Activated CD4-positive, CD25-positive, alpha-beta regulatory T cell treated with anti-CD3 and anti-CD28 coated beads, Interleukin-2, amount 50 U/mL, for 72 hours (primary cell): ENCODE results near the gene R3HDM4.

Source experiments
- DNase-seq: peaks from one replicate; pipeline ENCODE4 v3.0.0; 2021

Gene R3HDM4

GRCh38 chr19:947090-947706 is 34.2 kb upstream of the R3HDM4 start:
- DNase-seq, result no peak

- DNase-seq, result no peak
Observed at GRCh38 chr19:945401-946252, 32.6 kb upstream of the R3HDM4 start.

- DNase-seq, result no peak
Observed at GRCh38 chr19:944663-945241, 31.7 kb upstream of the R3HDM4 start.

- no peak for DNase-seq
Observed at GRCh38 chr19:944171-944567, 31.1 kb upstream of the R3HDM4 start.

GRCh38 chr19:943551-944170 is 30.6 kb upstream of the R3HDM4 start:
- DNase-seq, result no peak

- DNase-seq, result no peak
Observed at GRCh38 chr19:942133-942645, 29.2 kb upstream of the R3HDM4 start.

GRCh38 chr19:941292-942132 is 28.5 kb upstream of the R3HDM4 start:
- DNase-seq, result no peak

GRCh38 chr19:940591-941291 is 27.7 kb upstream of the R3HDM4 start:
- DNase-seq, result peak; percentile 72

GRCh38 chr19:939922-940321 is 26.9 kb upstream of the R3HDM4 start:
- no peak for DNase-seq

GRCh38 chr19:939439-939838 is 26.4 kb upstream of the R3HDM4 start:
- no peak for DNase-seq

- DNase-seq, result no peak
Observed at GRCh38 chr19:938233-938923, 25.4 kb upstream of the R3HDM4 start.

GRCh38 chr19:937259-937694 is 24.3 kb upstream of the R3HDM4 start:
- DNase-seq, result no peak

GRCh38 chr19:936175-936546 is 23.1 kb upstream of the R3HDM4 start:
- no peak for DNase-seq

- no peak for DNase-seq
Observed at GRCh38 chr19:934865-935479, 22.0 kb upstream of the R3HDM4 start.

GRCh38 chr19:934197-934840 is 21.3 kb upstream of the R3HDM4 start:
- DNase-seq, result no peak

- DNase-seq, result no peak
Observed at GRCh38 chr19:933553-933882, 20.5 kb upstream of the R3HDM4 start.

GRCh38 chr19:932648-933552 is 19.9 kb upstream of the R3HDM4 start:
- peak; percentile 45 for DNase-seq

GRCh38 chr19:931860-932647 is 19.0 kb upstream of the R3HDM4 start:
- DNase-seq, result no peak
